HG02884 (cell line): ENCODE measurements around the gene CNTN1.
"Not testable (repeated sequence)": the region's sequence is repeated elsewhere in the genome, so short reads cannot be mapped to it uniquely, and the experiment has no call there.

Experiments used
- ATAC-seq: cut with Tn5 transposase; IDR thresholded peaks from one replicate; pipeline ENCODE4 v1.9.1; 2021; ENCODE audit warnings: mild to moderate bottlenecking, moderate library complexity; ENCODE audit not compliant: unreplicated experiment

The CNTN1 gene

GRCh38 chr12:40697566-40698259, 5.5 kb downstream of the CNTN1 start:
- no peak for ATAC-seq

GRCh38 chr12:40701756-40702155, 9.5 kb downstream of the CNTN1 start:
- peak; percentile 96 for ATAC-seq

- peak; percentile 49 for ATAC-seq
These were observed 18.9 kb downstream of the CNTN1 start for GRCh38 chr12:40711121-40711520.

- no peak for ATAC-seq
These were observed 22.4 kb downstream of the CNTN1 start for GRCh38 chr12:40714636-40715035.

- ATAC-seq = no peak
These were observed 23.8 kb downstream of the CNTN1 start for GRCh38 chr12:40716037-40716436.

- ATAC-seq = no peak
These were observed 25.3 kb downstream of the CNTN1 start for GRCh38 chr12:40717576-40717975.

- no peak for ATAC-seq
These were observed 26.7 kb downstream of the CNTN1 start for GRCh38 chr12:40718878-40719372.

GRCh38 chr12:40723001-40723400, 30.8 kb downstream of the CNTN1 start:
- no peak for ATAC-seq

GRCh38 chr12:40726366-40726765, 34.1 kb downstream of the CNTN1 start:
- ATAC-seq = no peak

GRCh38 chr12:40727774-40728483, 35.7 kb downstream of the CNTN1 start:
- ATAC-seq = no peak

GRCh38 chr12:40730281-40730680, 38.0 kb downstream of the CNTN1 start:
- ATAC-seq = no peak

- ATAC-seq = no peak
These were observed 41.6 kb downstream of the CNTN1 start for GRCh38 chr12:40733871-40734270.

GRCh38 chr12:40734276-40734675, 42.0 kb downstream of the CNTN1 start:
- ATAC-seq = no peak

GRCh38 chr12:40735551-40736230, 43.5 kb downstream of the CNTN1 start:
- ATAC-seq = no peak

- not testable (repeated sequence) for ATAC-seq
These were observed 45.2 kb downstream of the CNTN1 start for GRCh38 chr12:40737416-40737815.

GRCh38 chr12:40738856-40739255, 46.6 kb downstream of the CNTN1 start:
- no peak for ATAC-seq

- ATAC-seq = no peak
These were observed 49.8 kb downstream of the CNTN1 start for GRCh38 chr12:40742041-40742440.

- ATAC-seq = no peak
These were observed 53.1 kb downstream of the CNTN1 start for GRCh38 chr12:40745386-40745785.

GRCh38 chr12:40749863-40750262, 57.6 kb downstream of the CNTN1 start:
- ATAC-seq = no peak

- no peak for ATAC-seq
These were observed 59.8 kb downstream of the CNTN1 start for GRCh38 chr12:40752011-40752410.

GRCh38 chr12:40760821-40761220, 68.6 kb downstream of the CNTN1 start:
- ATAC-seq = no peak

GRCh38 chr12:40762072-40762471, 69.8 kb downstream of the CNTN1 start:
- ATAC-seq = no peak
